KMS-11 (cell line): ENCODE measurements around the gene ZSCAN5A.

ENCODE experiments used
- H2AFZ ChIP-seq: fragments of 200-600 bp; sonication (generic); 2 replicates; pipeline ENCODE4 v1.6.1; 2016; ENCODE audit warnings: antibody characterized with exemption, mixed run types, low read depth
- H3K27ac ChIP-seq: fragments of 200-600 bp; sonication (generic); 2 replicates; pipeline ENCODE4 v1.6.1; 2016; ENCODE audit warnings: mild to moderate bottlenecking, mixed run types
- H3K27me3 ChIP-seq: fragments of 200-600 bp; sonication (generic); 2 replicates; pipeline ENCODE4 v1.6.1; 2017; ENCODE audit warnings: mild to moderate bottlenecking, low read depth, mixed run types, moderate library complexity; ENCODE audit not compliant: insufficient read depth
- H3K36me3 ChIP-seq: fragments of 200-600 bp; sonication (generic); 2 replicates; pipeline ENCODE4 v1.6.1; 2017; ENCODE audit warnings: mild to moderate bottlenecking, mixed run types; ENCODE audit not compliant: insufficient read depth
- H3K4me1 ChIP-seq: fragments of 200-600 bp; sonication (generic); 2 replicates; pipeline ENCODE4 v1.6.1; 2016; ENCODE audit warnings: mild to moderate bottlenecking, low read depth, mixed run types; ENCODE audit not compliant: poor library complexity, severe bottlenecking
- H3K4me2 ChIP-seq: fragments of 200-600 bp; sonication (generic); 2 replicates; pipeline ENCODE4 v1.7.0; 2016; ENCODE audit warnings: mild to moderate bottlenecking, mixed run types
- H3K4me3 ChIP-seq: fragments of 200-600 bp; sonication (generic); IDR thresholded peaks from 2 replicates; pipeline ENCODE4 v1.6.1; 2017; ENCODE audit warnings: low read depth, low read length, mixed read lengths; ENCODE audit not compliant: insufficient read depth
- H3K79me2 ChIP-seq: fragments of 200-600 bp; sonication (generic); 2 replicates; pipeline ENCODE4 v1.6.1; 2016; ENCODE audit warnings: low read depth, mixed run types; ENCODE audit not compliant: insufficient read depth
- H3K9ac ChIP-seq: fragments of 200-600 bp; sonication (generic); 2 replicates; pipeline ENCODE4 v1.6.1; 2016; ENCODE audit warnings: mild to moderate bottlenecking, mixed run types
- H4K20me1 ChIP-seq: fragments of 200-600 bp; sonication (generic); 2 replicates; pipeline ENCODE4 v1.6.1; 2016; ENCODE audit warnings: mild to moderate bottlenecking, mixed run types; ENCODE audit not compliant: insufficient read depth
- CTCF ChIP-seq: fragments of 200-600 bp; sonication (generic); conservative IDR thresholded peaks from 2 replicates; pipeline ENCODE4 v1.6.1; 2017; ENCODE audit warnings: low read depth, mild to moderate bottlenecking, antibody characterized with exemption, low read length, moderate library complexity, mixed read lengths

ZSCAN5A gene

GRCh38 chr19:56312787-56313657, 1.6 kb downstream of the ZSCAN5A start:
- H3K4me2 ChIP-seq: peak overlapping the region; percentile 58; the same call in 1 of the 2 replicates
- H3K79me2 ChIP-seq: no peaks in the 10 kb centered on the region
- no peaks in the 10 kb centered on the region for H3K36me3 ChIP-seq
- H3K27ac ChIP-seq: peak overlapping the region; percentile 92; the same call in 1 of the 2 replicates
- H4K20me1 ChIP-seq: no peaks in the 10 kb centered on the region
- 0 out of 2 replicates have a peak overlapping the region, but pooled peaks have one; percentile 81 for H3K9ac ChIP-seq
- no peaks in the 10 kb centered on the region for H3K27me3 ChIP-seq
- H3K4me1 ChIP-seq: peaks cover 9% of the 10 kb centered on the region
- no peak overlapping the region for H2AFZ ChIP-seq
- no peak overlapping the region for H3K4me3 ChIP-seq
- no peak for TF ChIP-seq CTCF

- Histone ChIP-seq H3K9ac (no peak overlapping the region), H3K36me3 (no peaks in the 10 kb centered on the region), H2AFZ (no peak overlapping the region), H4K20me1 (no peaks in the 10 kb centered on the region), H3K27ac (no peak overlapping the region), H3K79me2 (no peaks in the 10 kb centered on the region), H3K27me3 (no peaks in the 10 kb centered on the region), H3K4me1 (peaks cover 9% of the 10 kb centered on the region), H3K4me2 (no peak overlapping the region), H3K4me3 (no peak overlapping the region)
- TF ChIP-seq CTCF: no peak
Observed at GRCh38 chr19:56312342-56312741, 2.3 kb downstream of the ZSCAN5A start.

- Histone ChIP-seq H3K27ac (no peak overlapping the region), H3K4me2 (no peak overlapping the region), H3K4me3 (no peak overlapping the region), H3K9ac (no peak overlapping the region), H3K4me1 (peaks cover 7% of the 10 kb centered on the region), H3K36me3 (no peaks in the 10 kb centered on the region), H2AFZ (no peak overlapping the region), H3K79me2 (no peaks in the 10 kb centered on the region), H3K27me3 (no peaks in the 10 kb centered on the region), H4K20me1 (no peaks in the 10 kb centered on the region)
- TF ChIP-seq CTCF: no peak
Observed at GRCh38 chr19:56310462-56310861, 4.2 kb downstream of the ZSCAN5A start.

GRCh38 chr19:56309511-56310185, 5.0 kb downstream of the ZSCAN5A start:
- H3K4me3 ChIP-seq: no peak overlapping the region
- H3K9ac ChIP-seq: no peak overlapping the region
- H3K27me3 ChIP-seq: no peaks in the 10 kb centered on the region
- no peaks in the 10 kb centered on the region for H3K36me3 ChIP-seq
- TF ChIP-seq CTCF: peak; percentile 80
- no peak overlapping the region for H3K4me2 ChIP-seq
- no peak overlapping the region for H3K27ac ChIP-seq
- no peak overlapping the region for H2AFZ ChIP-seq
- no peaks in the 10 kb centered on the region for H4K20me1 ChIP-seq
- H3K4me1 ChIP-seq: peaks cover 6% of the 10 kb centered on the region
- no peaks in the 10 kb centered on the region for H3K79me2 ChIP-seq
